K562 (cell line): ENCODE results near the gene NAIF1. TPM values are rescaled to one million over a fixed set of nuclear protein-coding genes. Genes with fewer than 3 reads are reported as not detected.

Experiments
- ATF7 ChIP-seq: fragments of 450-650 bp; IDR thresholded peaks from 2 replicates; pipeline ENCODE4 v1.7.1; 2014; ENCODE audit warnings: mild to moderate bottlenecking, moderate library complexity
- CREM ChIP-seq: IDR thresholded peaks from 2 replicates; pipeline ENCODE4 v1.6.1; 2014; ENCODE audit warnings: antibody characterized with exemption, low read depth
- HNRNPLL ChIP-seq: fragments of 200-400 bp; formaldehyde crosslinking; IDR thresholded peaks from 2 replicates; pipeline ENCODE4 v1.6.1; 2017; ENCODE audit warnings: low read length, low read depth, mild to moderate bottlenecking; ENCODE audit not compliant: poor library complexity, severe bottlenecking
- MEF2D ChIP-seq: conservative IDR thresholded peaks from 2 replicates; pipeline ENCODE4 v1.6.1; 2016; ENCODE audit warnings: low read depth, missing genetic modification characterization, missing compliant biosample characterization
- NCOA6 ChIP-seq: fragments of 450-650 bp; IDR thresholded peaks from 2 replicates; pipeline ENCODE4 v1.6.1; 2017; ENCODE audit warnings: mild to moderate bottlenecking
- NCOR1 ChIP-seq: fragments of 450-650 bp; IDR thresholded peaks from 2 replicates; pipeline ENCODE4 v1.6.1; 2016; ENCODE audit warnings: mild to moderate bottlenecking, moderate library complexity
- NFXL1 ChIP-seq: fragments of 450-650 bp; formaldehyde crosslinking; IDR thresholded peaks from 2 replicates; pipeline ENCODE4 v1.4.0; 2021; ENCODE audit warnings: mild to moderate bottlenecking
- RFX7 ChIP-seq: fragments of 250-450 bp; sonication (Bioruptor Pico); IDR thresholded peaks from 2 replicates; pipeline ENCODE4 v1.5.1; 2021; ENCODE audit warnings: mild to moderate bottlenecking
- SAP30 ChIP-seq: fragments of 200-600 bp; sonication (generic); IDR thresholded peaks from 2 replicates; pipeline ENCODE4 v1.6.1; 2012; ENCODE audit warnings: borderline replicate concordance, low read depth, mild to moderate bottlenecking, moderate library complexity, low read length, control low read depth, inconsistent platforms; ENCODE audit not compliant: insufficient read depth, poor library complexity, severe bottlenecking
- SREBF1 ChIP-seq: fragments of 150-350 bp; IDR thresholded peaks from 2 replicates; pipeline ENCODE4 v1.6.1; 2014; ENCODE audit warnings: antibody characterized with exemption, low read depth, low read length, borderline replicate concordance
- ZNF134 ChIP-seq: fragments of 250-450 bp; sonication (Bioruptor Pico); conservative IDR thresholded peaks from 2 replicates; pipeline ENCODE4 v1.4.0; 2020
- ZNF24 ChIP-seq: fragments of 450-650 bp; IDR thresholded peaks from 2 replicates; pipeline ENCODE4 v1.6.1; 2016
- ZNF445 ChIP-seq: fragments of 250-450 bp; sonication (Bioruptor Pico); IDR thresholded peaks from 2 replicates; pipeline ENCODE4 v1.4.0; 2020; ENCODE audit warnings: low read depth, mild to moderate bottlenecking, moderate library complexity
- ZNF76 ChIP-seq: fragments of 250-450 bp; sonication (Bioruptor Pico); IDR thresholded peaks from 2 replicates; pipeline ENCODE4 v1.4.0; 2020; ENCODE audit warnings: mild to moderate bottlenecking, moderate library complexity, borderline replicate concordance
- polyA plus RNA-seq, 8 experiments: library from polyadenylated mRNA; depleted of rRNA in 4 of 8; stranded (reverse) in 5 of 8; unstranded in 3 of 8; fragments of >200 nt; fragmentation: Nextera tagmentation in 2 of 8; fragmentation: Illumina TruSeq in 1 of 8; extraction: Ambion mirVana in 2 of 8; extraction: Trizol in 1 of 8; gene quantifications; 2 replicates each; pipeline versions ENCODE4 v1.2.1 to v1.2.3, GENCODE V29; 2011 to 2014; ENCODE audit warnings: inconsistent platforms in 1 of 8, missing spikeins in 1 of 8
- total RNA-seq, 7 experiments: library from RNA; depleted of rRNA in 6 of 7; stranded (reverse); fragments of >200 nt in 6 of 7; fragmentation: Illumina TruSeq in 2 of 7; extraction: Trizol in 2 of 7; gene quantifications; 2 replicates each; pipeline versions ENCODE4 v1.2.1 to v1.2.3, GENCODE V29; 2011 to 2021; ENCODE audit warnings: low replicate concordance in 1 of 7
- TF ChIP-seq, protein P1 (sequence below): fragments of 250-450 bp; sonication (Bioruptor Pico); IDR thresholded peaks from 2 replicates; pipeline ENCODE4 v1.4.0; 2020
- TF ChIP-seq, protein P2 (sequence below), 2 experiments: IDR thresholded peaks in 1 of 2; conservative IDR thresholded peaks in 1 of 2; 2 replicates each; pipeline ENCODE4 v1.6.1; 2016; ENCODE audit warnings: low read depth in 2 of 2, mild to moderate bottlenecking in 1 of 2, missing compliant biosample characterization in 1 of 2, missing genetic modification characterization in 1 of 2, moderate library complexity in 1 of 2
- TF ChIP-seq, protein P3 (sequence below): fragments of 200-800 bp; sonication (Bioruptor generic); IDR thresholded peaks from 2 replicates; pipeline ENCODE4 v1.6.1; 2017; ENCODE audit warnings: missing genetic modification characterization, missing compliant biosample characterization

Gene NAIF1
- total and polyA plus RNA-seq, 9 of the 15 experiments (the other 6 are each of a cell fraction or from before 2014, with no cell fraction given), result 4.8 to 26.6 (median 17.2) TPM

DNA sequence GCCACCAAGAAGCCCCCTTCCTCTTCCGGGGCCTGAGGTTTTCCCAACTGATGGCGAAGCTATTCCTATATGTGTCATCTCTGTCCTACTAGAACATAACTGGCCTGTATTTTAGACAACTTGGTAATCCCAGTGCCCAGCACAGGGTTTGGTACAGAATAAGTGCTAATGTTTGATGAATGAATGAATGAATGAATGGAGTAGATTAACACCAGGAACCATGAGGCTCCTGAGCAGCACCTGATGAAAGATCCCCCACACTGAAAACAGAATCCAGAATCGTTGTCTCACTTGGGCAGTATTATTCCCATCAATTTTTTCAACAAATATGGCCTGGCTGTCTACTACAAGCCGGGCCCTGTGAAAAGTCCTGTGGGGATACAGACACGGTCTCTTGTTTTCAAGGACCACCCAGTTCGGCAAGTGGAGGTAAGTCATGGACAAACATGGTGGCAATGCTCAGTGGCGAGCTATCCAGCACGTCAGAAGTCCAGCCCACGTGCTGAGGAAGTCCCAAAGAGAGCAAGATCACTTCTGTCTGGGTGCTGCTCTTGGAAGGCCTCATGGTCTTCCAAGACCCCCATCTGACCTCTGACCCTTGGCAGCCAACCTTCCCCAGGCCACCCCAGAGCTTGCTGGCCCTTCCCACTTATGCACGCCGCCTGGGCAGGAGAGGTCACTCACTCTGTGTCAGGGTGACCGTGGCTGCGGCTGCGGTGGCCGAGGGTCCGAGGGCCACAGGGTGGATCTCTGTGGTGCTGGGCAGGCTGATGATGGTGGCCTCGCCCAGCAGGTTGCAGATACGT is 1.0 kb downstream of the NAIF1 start (continued):
- TF ChIP-seq, protein P1, sequence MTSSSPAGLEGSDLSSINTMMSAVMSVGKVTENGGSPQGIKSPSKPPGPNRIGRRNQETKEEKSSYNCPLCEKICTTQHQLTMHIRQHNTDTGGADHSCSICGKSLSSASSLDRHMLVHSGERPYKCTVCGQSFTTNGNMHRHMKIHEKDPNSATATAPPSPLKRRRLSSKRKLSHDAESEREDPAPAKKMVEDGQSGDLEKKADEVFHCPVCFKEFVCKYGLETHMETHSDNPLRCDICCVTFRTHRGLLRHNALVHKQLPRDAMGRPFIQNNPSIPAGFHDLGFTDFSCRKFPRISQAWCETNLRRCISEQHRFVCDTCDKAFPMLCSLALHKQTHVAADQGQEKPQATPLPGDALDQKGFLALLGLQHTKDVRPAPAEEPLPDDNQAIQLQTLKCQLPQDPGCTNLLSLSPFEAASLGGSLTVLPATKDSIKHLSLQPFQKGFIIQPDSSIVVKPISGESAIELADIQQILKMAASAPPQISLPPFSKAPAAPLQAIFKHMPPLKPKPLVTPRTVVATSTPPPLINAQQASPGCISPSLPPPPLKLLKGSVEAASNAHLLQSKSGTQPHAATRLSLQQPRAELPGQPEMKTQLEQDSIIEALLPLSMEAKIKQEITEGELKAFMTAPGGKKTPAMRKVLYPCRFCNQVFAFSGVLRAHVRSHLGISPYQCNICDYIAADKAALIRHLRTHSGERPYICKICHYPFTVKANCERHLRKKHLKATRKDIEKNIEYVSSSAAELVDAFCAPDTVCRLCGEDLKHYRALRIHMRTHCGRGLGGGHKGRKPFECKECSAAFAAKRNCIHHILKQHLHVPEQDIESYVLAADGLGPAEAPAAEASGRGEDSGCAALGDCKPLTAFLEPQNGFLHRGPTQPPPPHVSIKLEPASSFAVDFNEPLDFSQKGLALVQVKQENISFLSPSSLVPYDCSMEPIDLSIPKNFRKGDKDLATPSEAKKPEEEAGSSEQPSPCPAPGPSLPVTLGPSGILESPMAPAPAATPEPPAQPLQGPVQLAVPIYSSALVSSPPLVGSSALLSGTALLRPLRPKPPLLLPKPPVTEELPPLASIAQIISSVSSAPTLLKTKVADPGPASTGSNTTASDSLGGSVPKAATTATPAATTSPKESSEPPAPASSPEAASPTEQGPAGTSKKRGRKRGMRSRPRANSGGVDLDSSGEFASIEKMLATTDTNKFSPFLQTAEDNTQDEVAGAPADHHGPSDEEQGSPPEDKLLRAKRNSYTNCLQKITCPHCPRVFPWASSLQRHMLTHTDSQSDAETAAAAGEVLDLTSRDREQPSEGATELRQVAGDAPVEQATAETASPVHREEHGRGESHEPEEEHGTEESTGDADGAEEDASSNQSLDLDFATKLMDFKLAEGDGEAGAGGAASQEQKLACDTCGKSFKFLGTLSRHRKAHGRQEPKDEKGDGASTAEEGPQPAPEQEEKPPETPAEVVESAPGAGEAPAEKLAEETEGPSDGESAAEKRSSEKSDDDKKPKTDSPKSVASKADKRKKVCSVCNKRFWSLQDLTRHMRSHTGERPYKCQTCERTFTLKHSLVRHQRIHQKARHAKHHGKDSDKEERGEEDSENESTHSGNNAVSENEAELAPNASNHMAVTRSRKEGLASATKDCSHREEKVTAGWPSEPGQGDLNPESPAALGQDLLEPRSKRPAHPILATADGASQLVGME (CRISPR knock-in tag), result no peak; the same call in 1 of the 2 replicates
- TF ChIP-seq ZNF76 (CRISPR knock-in tag) (no peak), ATF7 (no peak), NCOA6 (no peak), SAP30 (peak; percentile 32), RFX7 (CRISPR knock-in tag) (no peak), NCOR1 (no peak), HNRNPLL (no peak), ZNF445 (CRISPR knock-in tag) (0 out of 2 replicates have a peak, but pooled peaks have one; percentile 26), ZNF24 (peak; percentile 96), CREM (0 out of 2 replicates have a peak, but pooled peaks have one; percentile 2), ZNF134 (CRISPR knock-in tag) (0 out of 2 replicates have a peak, but pooled peaks have one; percentile 18), SREBF1 (no peak), NFXL1 (CRISPR knock-in tag) (0 out of 2 replicates have a peak, but pooled peaks have one; percentile 41), MEF2D (no peak)
- TF ChIP-seq, protein P2, sequence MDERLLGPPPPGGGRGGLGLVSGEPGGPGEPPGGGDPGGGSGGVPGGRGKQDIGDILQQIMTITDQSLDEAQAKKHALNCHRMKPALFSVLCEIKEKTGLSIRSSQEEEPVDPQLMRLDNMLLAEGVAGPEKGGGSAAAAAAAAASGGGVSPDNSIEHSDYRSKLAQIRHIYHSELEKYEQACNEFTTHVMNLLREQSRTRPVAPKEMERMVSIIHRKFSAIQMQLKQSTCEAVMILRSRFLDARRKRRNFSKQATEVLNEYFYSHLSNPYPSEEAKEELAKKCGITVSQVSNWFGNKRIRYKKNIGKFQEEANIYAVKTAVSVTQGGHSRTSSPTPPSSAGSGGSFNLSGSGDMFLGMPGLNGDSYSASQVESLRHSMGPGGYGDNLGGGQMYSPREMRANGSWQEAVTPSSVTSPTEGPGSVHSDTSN (CRISPR knock-in tag; IDR thresholded peaks at IDR 0.05; ENCODE audit: low read depth), result no peak
- TF ChIP-seq, protein P2 (tag; conservative IDR thresholded peaks at IDR 0.05; ENCODE audit: low read depth), result no peak
- TF ChIP-seq, protein P3, sequence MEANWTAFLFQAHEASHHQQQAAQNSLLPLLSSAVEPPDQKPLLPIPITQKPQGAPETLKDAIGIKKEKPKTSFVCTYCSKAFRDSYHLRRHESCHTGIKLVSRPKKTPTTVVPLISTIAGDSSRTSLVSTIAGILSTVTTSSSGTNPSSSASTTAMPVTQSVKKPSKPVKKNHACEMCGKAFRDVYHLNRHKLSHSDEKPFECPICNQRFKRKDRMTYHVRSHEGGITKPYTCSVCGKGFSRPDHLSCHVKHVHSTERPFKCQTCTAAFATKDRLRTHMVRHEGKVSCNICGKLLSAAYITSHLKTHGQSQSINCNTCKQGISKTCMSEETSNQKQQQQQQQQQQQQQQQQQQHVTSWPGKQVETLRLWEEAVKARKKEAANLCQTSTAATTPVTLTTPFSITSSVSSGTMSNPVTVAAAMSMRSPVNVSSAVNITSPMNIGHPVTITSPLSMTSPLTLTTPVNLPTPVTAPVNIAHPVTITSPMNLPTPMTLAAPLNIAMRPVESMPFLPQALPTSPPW (CRISPR knock-in tag), result 0 out of 2 replicates have a peak, but pooled peaks have one; percentile 2
